HG03135 (cell line): Measurements from ENCODE around the gene C19orf18.
"Not testable (repeated sequence)": the region's sequence is repeated elsewhere in the genome, so short reads cannot be mapped to it uniquely, and the experiment has no call there.

ENCODE experiments used
- ATAC-seq: cut with Tn5 transposase; IDR thresholded peaks from one replicate; pipeline ENCODE4 v1.9.1; 2021; ENCODE audit warnings: mild to moderate bottlenecking, moderate library complexity; ENCODE audit not compliant: unreplicated experiment

C19orf18 gene

DNA sequence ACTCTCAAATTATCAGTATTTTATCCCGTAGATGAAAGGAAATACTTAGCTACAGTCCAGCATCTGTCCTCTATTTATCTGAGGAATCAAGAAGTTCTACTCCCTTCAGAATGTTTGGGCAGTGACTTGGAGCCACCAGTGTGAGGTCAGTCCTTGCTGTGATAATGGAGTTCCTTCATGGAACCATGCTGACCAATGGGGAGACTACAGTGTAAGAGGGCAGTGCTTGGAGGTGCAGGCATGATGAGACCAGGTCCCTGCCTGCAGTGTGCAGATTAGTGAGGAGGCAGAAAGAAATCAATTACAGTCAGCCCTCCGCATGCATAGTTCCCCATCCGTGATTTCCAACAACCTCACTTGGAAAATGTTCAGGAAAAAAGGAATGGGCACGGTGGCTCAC lies at the start of gene C19orf18:
C19orf18 (minus strand) TSS at position 101 of the 400 bp plus-strand sequence. CDS start 102 bp downstream, outside the sequence.
- no peak for ATAC-seq

DNA sequence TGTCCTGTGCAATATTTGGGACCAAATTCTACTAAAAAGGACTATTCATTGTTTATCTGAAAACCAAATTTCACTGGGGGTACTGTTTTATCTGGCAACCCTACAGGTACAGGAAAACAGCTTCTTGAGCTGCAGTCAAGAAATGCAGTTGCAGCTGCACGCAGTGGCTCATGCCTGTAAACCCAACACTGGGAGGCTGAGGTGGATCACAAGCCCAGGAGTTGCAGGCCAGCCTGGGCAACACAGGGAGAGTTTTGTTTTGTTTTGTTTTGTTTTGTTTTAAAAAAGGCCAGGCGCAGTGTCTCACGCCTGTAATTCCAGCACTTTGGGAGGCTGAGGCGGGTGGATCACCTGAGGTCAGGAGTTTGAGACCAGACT lies 47.9 kb upstream of the C19orf18 start:
- ATAC-seq, result no peak

GRCh38 chr19:58021541-58022282 lies 47.4 kb upstream of the C19orf18 start:
- no peak for ATAC-seq

GRCh38 chr19:58020129-58020528 lies 45.8 kb upstream of the C19orf18 start:
- ATAC-seq, result no peak

DNA sequence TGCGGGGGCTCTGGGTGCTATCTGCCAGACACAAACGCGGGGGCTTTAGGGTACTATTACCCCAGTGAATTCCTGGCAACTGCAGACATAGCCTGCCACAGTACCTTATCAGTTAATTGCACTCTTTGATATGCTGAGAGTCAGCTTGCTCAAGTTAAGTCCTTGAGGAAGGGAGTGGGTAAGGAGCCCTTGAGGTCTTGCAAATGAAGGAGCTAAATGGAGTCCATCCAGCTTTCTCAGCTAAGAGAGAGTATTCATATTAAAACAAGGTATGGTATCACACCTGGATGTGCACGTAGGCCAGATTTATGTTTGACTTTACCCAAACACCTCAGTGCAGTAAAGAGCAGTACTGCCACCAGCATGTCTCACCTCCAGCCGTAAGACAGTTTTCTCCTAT lies 39.8 kb upstream of the C19orf18 start:
- ATAC-seq, result no peak

- ATAC-seq, result no peak
Measured at GRCh38 chr19:58010507-58010906, 36.2 kb upstream of the C19orf18 start.

DNA sequence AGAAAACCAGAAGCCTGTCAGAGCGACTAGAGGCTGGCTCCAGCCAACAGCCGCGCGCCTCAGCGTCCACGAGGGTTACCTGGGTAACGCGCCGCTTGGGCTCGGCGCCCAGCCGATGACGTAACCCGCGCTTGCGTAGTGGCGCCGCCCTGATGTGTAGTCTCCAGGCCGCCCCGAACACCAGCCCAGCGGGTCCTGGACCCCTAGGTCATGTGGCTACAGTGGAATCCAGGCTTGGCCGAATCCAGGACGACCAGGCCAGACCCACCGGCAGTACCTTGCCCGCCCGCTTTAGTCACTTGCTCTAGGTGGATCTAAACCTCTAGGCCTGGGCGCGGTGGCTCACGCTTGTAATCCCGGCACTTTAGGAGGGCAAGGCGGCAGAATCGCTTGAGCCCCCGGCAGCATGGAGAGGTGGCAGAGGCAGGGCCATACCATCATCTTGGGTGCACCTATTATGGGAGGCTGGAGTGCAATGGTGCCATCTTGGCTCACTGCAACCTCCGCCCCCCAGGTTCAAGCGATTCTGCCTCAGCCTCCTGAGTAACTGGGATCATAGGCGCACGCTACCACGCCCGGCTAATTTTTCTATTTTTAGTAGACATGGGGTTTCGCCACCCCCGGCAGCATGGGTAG lies 35.5 kb upstream of the C19orf18 start:
- no peak for ATAC-seq

DNA sequence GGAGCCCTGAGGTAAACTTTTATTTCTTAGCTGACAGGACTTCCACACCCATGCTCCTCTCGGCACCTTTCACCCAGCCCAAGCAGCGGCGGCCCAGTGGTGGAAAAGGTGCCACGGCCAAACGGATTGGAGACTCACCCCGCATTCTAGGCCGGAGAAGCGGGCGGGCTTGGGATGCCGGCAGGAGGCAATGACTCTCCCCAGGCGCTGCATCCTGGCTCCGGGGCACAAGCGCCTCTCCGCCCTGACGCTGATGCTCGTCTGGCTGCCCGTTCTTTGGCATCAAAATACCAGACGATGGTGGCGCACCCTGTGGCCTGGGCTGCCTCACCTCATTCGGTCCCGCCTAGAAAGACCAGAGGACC lies 34.9 kb upstream of the C19orf18 start:
- no peak for ATAC-seq

DNA sequence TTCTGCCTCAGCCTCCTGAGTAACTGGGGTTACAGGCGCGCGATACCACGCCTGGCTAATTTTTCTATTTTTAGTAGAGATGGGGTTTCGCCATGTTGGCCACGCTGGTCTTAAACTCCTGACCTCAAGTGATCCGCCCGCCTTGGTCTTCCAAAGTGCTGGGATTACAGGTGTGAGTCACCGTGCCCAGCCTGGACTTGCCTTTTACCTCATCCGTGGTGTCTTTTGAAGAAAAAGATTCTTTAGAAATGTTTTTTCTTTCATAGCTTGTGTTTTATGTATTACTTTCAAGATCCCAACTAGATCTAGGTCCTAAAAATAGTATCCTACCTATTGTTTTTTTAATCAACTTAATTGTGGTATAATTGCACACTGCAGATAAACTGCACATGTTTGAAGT lies 34.5 kb upstream of the C19orf18 start:
- ATAC-seq, result not testable (repeated sequence)

GRCh38 chr19:58007285-58007684 lies 33.0 kb upstream of the C19orf18 start:
- ATAC-seq, result no peak

DNA sequence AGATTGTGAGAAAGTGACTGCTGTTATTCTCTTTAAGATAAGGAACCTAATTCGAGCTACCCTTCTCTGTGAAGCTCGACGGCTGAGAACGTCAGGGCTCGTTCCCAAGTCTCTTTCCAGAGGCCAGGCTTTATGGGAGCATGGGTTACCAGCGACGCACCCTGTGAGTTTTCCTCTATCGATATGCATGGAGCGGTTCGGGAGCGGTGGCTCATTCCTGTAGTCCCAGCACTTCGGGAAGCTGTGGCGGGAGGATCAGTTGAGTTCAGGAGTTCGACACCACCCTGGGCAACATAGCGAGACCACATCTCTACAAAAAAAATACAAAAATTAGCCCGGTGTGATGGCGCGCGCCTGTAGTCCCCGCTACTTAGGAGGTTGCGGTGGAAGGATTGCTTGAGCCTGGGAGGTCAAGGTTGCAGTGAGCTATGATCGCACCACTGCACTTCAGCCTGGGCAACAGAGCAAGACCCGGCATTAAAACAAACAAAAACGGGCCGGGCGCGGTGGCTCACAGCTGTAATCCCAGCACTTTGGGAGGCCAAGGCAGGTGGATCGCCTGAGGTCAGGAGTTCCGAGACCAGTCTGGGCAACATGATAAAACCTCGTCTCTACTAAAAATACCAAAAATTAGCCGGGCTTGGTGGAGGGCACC lies 29.0 kb upstream of the C19orf18 start:
- no peak for ATAC-seq

GRCh38 chr19:58002384-58003173 lies 28.2 kb upstream of the C19orf18 start, which contains the start of gene ZNF606:
TSS of gene ZNF606 (minus strand) at chr19:58002820. CDS start at chr19:58001319, 1,501 bp downstream.
- peak; percentile 96 for ATAC-seq

GRCh38 chr19:58001895-58002369 lies 27.6 kb upstream of the C19orf18 start:
- ATAC-seq, result no peak

GRCh38 chr19:58000677-58001076 lies 26.3 kb upstream of the C19orf18 start:
- ATAC-seq, result no peak

- no peak for ATAC-seq
Measured at GRCh38 chr19:57992841-57993240, 18.5 kb upstream of the C19orf18 start.

DNA sequence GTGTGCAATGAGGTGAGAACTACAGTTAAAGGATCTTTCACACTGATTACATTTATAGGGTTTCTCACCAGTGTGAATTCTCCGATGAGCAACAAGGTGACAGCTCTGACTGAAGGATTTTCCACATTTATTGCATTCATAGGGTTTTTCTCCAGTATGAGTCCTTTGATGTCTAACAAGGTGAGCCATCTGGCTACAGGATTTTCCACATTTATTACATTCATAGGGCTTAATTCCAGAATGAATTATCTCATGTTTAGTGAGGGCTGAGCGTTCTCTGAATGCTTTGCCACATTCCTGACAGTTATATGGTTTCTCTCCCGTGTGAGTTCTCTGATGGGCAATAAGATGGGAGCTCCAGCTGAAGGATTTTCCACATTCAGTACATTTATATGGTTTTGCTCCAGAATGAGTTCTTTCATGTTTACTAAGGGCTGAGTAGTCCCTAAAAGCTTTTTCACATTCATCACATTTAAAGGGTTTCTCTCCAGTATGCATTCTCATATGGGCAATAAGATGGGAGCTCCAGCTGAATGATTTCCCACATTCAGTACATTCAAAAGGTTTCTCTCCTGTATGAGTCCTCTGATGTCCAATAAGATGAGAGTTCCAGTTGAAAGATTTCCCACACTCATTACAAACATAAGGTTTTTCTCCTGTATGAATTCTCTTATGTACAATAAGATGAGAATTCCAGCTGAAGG lies 4.4 kb upstream of the C19orf18 start:
- no peak for ATAC-seq

- ATAC-seq, result no peak
Measured at GRCh38 chr19:57964761-57965160, 9.6 kb downstream of the C19orf18 start.

GRCh38 chr19:57961785-57962184 lies 12.5 kb downstream of the C19orf18 start:
- no peak for ATAC-seq

DNA sequence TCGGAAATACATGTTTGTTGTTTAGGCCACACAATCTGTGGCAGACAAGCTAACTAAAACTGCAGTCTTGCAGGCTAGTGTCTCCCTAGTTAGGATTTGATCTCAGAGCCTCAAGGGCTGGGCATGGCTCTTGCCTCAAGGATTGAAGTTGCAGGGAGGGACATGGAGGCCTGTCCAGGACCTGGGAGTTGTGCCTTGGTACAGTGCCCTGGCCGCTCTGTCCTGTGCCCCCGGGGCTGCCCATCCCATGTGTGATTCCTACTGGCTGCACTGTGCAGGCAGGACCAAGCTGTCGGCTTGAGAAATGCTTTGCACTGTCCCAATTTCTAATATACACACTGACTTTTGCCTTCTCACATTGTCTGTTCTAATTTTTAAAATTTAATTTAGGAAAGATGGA lies 19.3 kb downstream of the C19orf18 start:
- no peak for ATAC-seq

- no peak for ATAC-seq
Measured at GRCh38 chr19:57949702-57950101, 24.6 kb downstream of the C19orf18 start.
